Endothelial cell (in vitro differentiated cells): ENCODE results near the gene RAB6B. TPM values are rescaled to one million over a fixed set of nuclear protein-coding genes. Genes with fewer than 3 reads are reported as not detected.

ENCODE experiments used
- DNase-seq: peaks from one replicate; pipeline ENCODE4 v3.0.0; 2021; ENCODE audit warnings: low spot score
- H3K27ac Mint-ChIP-seq: one replicate; pipeline ENCODE4 v1.8.0; 2021; ENCODE audit warnings: mixed read lengths, inconsistent platforms; ENCODE audit not compliant: unreplicated experiment
- H3K27me3 Mint-ChIP-seq: one replicate; pipeline ENCODE4 v1.8.0; 2021; ENCODE audit warnings: mild to moderate bottlenecking, moderate library complexity, mixed read lengths, inconsistent platforms; ENCODE audit not compliant: unreplicated experiment
- H3K36me3 Mint-ChIP-seq: one replicate; pipeline ENCODE4 v1.8.0; 2021; ENCODE audit warnings: mild to moderate bottlenecking, low read depth, mixed read lengths, inconsistent platforms; ENCODE audit not compliant: unreplicated experiment
- H3K4me1 Mint-ChIP-seq: one replicate; pipeline ENCODE4 v1.8.0; 2021; ENCODE audit warnings: mild to moderate bottlenecking, mixed read lengths, inconsistent platforms; ENCODE audit not compliant: unreplicated experiment
- H3K4me3 Mint-ChIP-seq: one replicate; pipeline ENCODE4 v1.8.0; 2021; ENCODE audit warnings: mild to moderate bottlenecking, mixed read lengths, inconsistent platforms; ENCODE audit not compliant: unreplicated experiment
- H3K9me3 Mint-ChIP-seq: one replicate; pipeline ENCODE4 v1.8.0; 2021; ENCODE audit warnings: mixed read lengths, inconsistent platforms; ENCODE audit not compliant: unreplicated experiment
- total RNA-seq: library from RNA; stranded (reverse); fragmentation: NEBNext Ultra II Directional; extraction: Animal tissue kit (Norgen Biotek cat#: 25700); gene quantifications from one replicate; pipeline ENCODE4 v1.2.1, GENCODE V29; 2021; ENCODE audit not compliant: unreplicated experiment
- TF ChIP-seq, protein P1 (sequence below): fragments of 200-600 bp; sonication (generic); IDR thresholded peaks from one replicate; pipeline ENCODE4 v1.5.0; 2021; ENCODE audit warnings: antibody characterized with exemption; ENCODE audit not compliant: unreplicated experiment

Gene RAB6B
- total RNA-seq, 1 donor from 2014 or later = 3.9 TPM

DNA sequence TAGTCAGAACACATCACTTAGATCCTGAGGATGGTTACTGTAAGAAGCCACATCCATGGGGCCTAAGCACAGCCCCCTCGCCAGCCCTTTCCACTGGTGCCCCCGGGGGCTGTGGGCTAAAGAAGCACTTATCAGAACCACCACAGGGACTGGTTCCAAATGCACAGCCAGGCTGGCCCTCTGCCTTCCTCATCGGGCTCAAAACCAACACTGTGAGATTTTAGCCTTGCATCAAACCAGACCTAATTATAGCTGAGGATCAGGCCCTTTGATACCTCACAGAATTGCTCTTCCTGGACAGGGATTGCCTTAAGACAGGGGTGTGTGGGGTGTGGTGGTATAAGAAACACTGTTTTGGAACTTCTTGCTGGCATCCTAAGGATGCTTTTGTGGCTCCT, 66.4 kb downstream of the RAB6B start:
- DNase-seq = no peak
- peaks cover 7% of the 10 kb centered on the region for H3K27me3 Mint-ChIP-seq
- TF ChIP-seq, protein P1, sequence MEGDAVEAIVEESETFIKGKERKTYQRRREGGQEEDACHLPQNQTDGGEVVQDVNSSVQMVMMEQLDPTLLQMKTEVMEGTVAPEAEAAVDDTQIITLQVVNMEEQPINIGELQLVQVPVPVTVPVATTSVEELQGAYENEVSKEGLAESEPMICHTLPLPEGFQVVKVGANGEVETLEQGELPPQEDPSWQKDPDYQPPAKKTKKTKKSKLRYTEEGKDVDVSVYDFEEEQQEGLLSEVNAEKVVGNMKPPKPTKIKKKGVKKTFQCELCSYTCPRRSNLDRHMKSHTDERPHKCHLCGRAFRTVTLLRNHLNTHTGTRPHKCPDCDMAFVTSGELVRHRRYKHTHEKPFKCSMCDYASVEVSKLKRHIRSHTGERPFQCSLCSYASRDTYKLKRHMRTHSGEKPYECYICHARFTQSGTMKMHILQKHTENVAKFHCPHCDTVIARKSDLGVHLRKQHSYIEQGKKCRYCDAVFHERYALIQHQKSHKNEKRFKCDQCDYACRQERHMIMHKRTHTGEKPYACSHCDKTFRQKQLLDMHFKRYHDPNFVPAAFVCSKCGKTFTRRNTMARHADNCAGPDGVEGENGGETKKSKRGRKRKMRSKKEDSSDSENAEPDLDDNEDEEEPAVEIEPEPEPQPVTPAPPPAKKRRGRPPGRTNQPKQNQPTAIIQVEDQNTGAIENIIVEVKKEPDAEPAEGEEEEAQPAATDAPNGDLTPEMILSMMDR = no peak
- no peaks in the 10 kb centered on the region for H3K36me3 Mint-ChIP-seq
- H3K9me3 Mint-ChIP-seq = no peaks in the 10 kb centered on the region
- H3K27ac Mint-ChIP-seq = no peak overlapping the region
- no peak overlapping the region for H3K4me3 Mint-ChIP-seq
- H3K4me1 Mint-ChIP-seq = no peaks in the 10 kb centered on the region

DNA sequence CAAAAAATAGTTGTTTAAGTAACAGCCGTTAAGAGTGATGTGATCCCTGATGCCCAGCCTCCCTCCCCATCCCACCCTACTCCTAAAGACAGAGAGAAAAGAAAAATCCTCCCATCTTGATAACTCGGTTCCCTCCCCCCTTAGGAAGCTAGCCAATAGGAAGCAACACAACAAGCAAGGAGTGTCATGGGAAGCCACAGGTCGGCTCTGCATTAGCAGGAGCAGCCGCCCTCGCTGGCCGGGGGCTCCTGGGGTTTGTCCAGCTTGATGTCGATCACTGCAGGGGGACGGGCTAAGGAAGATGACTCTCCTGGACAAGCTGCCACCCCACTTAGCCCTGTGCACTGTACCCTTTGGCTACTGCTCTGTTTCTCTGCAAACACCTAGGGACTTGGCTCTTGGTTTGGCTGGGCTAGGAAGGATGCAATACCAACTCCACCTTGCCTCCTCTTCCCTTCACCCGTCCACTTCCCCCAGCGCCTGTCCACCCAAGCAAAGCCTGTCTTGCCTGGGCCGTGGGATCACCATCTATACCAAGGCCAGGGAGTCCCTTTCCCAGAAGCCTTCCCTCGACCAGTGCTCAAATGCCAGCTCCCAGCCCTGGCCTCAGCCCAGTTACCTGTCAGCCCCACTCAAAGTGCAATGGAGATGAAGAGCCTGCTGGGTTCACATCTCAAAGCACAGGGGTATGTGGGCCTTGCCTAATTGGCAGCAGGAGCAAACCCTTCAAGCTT, 66.9 kb downstream of the RAB6B start:
- TF ChIP-seq, protein P1 = no peak
- no peak for DNase-seq
- no peak overlapping the region for H3K4me3 Mint-ChIP-seq
- no peaks in the 10 kb centered on the region for H3K4me1 Mint-ChIP-seq
- peaks cover 7% of the 10 kb centered on the region for H3K27me3 Mint-ChIP-seq
- H3K27ac Mint-ChIP-seq = no peak overlapping the region
- no peaks in the 10 kb centered on the region for H3K9me3 Mint-ChIP-seq
- H3K36me3 Mint-ChIP-seq = no peaks in the 10 kb centered on the region

DNA sequence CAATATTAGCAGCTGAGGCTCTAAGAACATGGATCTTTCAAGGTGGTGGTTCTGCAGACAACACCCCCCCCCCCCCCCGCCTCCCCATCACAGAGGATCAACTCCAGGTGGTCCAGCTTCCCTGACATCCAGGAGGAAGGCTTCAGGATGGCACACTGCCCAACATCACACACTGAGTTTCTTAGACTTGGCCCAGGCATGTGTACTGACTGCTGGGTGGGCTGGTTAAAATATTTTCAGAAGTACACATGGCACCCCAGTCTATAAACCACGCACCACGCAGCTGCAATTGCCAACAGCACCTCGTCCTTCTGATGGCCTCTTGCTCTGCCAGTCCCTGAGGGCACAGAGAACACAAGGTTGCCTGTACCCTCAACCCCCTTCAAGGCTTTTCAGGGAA, 68.0 kb downstream of the RAB6B start:
- DNase-seq = no peak
- no peaks in the 10 kb centered on the region for H3K36me3 Mint-ChIP-seq
- H3K27me3 Mint-ChIP-seq = peaks cover 6% of the 10 kb centered on the region
- TF ChIP-seq, protein P1 = no peak
- no peaks in the 10 kb centered on the region for H3K4me1 Mint-ChIP-seq
- H3K9me3 Mint-ChIP-seq = no peaks in the 10 kb centered on the region
- no peak overlapping the region for H3K27ac Mint-ChIP-seq
- no peak overlapping the region for H3K4me3 Mint-ChIP-seq

DNA sequence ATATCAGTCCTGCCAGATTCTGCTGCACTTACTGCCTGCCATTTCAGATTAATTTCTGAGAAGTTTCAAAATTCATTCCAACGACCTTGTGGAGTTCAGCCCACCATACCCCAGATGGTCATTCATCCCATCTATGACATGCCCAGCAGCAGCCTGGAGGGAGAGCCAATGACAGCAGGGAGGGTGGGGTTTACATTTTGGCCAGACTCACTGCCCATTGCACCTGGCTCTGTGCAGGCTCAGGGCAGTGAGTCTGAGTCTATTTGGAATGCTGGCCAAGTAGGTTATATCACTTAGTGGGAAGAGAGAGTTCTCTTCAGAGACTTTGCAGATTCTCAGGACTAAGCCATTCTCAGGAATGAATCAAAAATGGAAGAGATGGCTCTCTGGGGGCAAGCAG, 68.5 kb downstream of the RAB6B start:
- no peaks in the 10 kb centered on the region for H3K36me3 Mint-ChIP-seq
- DNase-seq = no peak
- H3K4me3 Mint-ChIP-seq = no peak overlapping the region
- H3K27me3 Mint-ChIP-seq = peaks cover 6% of the 10 kb centered on the region
- no peaks in the 10 kb centered on the region for H3K9me3 Mint-ChIP-seq
- H3K4me1 Mint-ChIP-seq = no peaks in the 10 kb centered on the region
- TF ChIP-seq, protein P1 = no peak
- no peak overlapping the region for H3K27ac Mint-ChIP-seq

DNA sequence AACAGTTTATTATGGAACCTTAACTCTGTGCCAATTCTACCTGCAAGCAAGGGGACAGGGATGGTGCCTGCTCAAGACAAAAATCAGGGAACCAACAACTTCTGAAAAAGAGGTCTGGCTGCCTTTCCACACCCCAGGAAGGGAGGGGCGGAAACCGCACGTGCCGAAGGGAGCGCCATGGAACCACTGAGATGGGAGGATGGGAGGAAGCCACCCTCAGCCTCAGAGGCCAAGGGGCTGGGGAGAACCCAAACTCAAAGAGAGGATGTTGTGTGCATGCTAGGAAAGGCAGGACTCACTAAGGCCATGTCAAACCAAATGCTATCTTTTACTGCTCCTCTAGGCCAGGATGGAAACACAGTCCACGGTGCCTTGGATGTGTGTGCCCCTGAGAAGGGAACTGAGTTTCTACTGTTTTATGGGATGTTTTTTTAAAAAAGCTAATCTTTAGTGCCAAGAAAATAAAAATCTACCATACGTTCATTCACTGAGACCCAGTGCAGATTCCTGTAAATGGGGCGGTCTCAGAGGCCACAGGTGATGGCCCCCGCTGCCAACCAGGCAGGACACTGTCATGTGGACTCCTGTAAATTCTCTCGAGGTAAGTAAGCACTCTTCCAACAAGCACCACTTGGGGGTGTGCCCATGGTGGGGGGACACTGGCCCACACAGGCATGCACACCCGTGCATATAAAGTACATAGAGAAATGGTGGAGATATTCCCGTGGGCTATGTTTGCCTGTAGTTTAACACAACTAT, 69.5 kb downstream of the RAB6B start:
- Mint-ChIP-seq H3K9me3 (no peaks in the 10 kb centered on the region), H3K27ac (no peak overlapping the region), H3K36me3 (peaks cover 4% of the 10 kb centered on the region), H3K4me3 (no peak overlapping the region), H3K27me3 (peaks cover 4% of the 10 kb centered on the region), H3K4me1 (no peaks in the 10 kb centered on the region)
- TF ChIP-seq, protein P1 = no peak
- no peak for DNase-seq
